ENCODE data around the gene SLC6A9. TPM values are rescaled to one million over a fixed set of nuclear protein-coding genes. Genes with fewer than 3 reads are reported as not detected.

Gene SLC6A9
- total RNA-seq, 3 donors from 2014 or later: 21.1 to 52.5 (median 38.1) TPM

DNA sequence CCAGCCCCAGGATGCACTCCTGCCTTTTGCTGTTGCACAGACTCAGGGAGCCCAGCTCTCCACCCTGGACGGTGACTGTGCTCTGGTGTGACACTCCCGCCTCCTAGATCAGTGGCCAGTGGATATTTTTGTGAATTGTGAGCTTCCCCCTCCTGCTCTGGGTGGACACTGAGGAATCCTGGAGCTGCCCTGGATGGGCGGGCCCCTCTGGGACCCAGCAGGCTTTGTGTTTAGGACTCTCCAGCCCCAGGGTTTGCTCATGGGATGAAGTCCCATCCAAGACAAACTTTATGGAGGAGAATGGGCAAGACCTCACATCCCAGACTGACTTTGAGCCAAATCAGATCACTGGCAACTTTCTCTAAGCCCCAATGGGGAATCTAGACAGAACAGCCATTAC lies 16.1 kb downstream of the SLC6A9 start:
- intact Hi-C loops (cut with DNase I, micrococcal nuclease): no loop called here
- Histone ChIP-seq H3K4me1 (ENCODE audit: low read depth) (peaks cover 32% of the 10 kb centered on the region), H3K36me3 (ENCODE audit: low read depth) (no peaks in the 10 kb centered on the region), H3K9me3 (no peaks in the 10 kb centered on the region), H3K4me3 (no peak overlapping the region)
- ATAC-seq: peak; percentile 36
- TF ChIP-seq, protein P1, sequence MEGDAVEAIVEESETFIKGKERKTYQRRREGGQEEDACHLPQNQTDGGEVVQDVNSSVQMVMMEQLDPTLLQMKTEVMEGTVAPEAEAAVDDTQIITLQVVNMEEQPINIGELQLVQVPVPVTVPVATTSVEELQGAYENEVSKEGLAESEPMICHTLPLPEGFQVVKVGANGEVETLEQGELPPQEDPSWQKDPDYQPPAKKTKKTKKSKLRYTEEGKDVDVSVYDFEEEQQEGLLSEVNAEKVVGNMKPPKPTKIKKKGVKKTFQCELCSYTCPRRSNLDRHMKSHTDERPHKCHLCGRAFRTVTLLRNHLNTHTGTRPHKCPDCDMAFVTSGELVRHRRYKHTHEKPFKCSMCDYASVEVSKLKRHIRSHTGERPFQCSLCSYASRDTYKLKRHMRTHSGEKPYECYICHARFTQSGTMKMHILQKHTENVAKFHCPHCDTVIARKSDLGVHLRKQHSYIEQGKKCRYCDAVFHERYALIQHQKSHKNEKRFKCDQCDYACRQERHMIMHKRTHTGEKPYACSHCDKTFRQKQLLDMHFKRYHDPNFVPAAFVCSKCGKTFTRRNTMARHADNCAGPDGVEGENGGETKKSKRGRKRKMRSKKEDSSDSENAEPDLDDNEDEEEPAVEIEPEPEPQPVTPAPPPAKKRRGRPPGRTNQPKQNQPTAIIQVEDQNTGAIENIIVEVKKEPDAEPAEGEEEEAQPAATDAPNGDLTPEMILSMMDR (IDR thresholded peaks at IDR 0.05): no peak
- peak in 1 of 3 donors; percentile 36 for DNase-seq

DNA sequence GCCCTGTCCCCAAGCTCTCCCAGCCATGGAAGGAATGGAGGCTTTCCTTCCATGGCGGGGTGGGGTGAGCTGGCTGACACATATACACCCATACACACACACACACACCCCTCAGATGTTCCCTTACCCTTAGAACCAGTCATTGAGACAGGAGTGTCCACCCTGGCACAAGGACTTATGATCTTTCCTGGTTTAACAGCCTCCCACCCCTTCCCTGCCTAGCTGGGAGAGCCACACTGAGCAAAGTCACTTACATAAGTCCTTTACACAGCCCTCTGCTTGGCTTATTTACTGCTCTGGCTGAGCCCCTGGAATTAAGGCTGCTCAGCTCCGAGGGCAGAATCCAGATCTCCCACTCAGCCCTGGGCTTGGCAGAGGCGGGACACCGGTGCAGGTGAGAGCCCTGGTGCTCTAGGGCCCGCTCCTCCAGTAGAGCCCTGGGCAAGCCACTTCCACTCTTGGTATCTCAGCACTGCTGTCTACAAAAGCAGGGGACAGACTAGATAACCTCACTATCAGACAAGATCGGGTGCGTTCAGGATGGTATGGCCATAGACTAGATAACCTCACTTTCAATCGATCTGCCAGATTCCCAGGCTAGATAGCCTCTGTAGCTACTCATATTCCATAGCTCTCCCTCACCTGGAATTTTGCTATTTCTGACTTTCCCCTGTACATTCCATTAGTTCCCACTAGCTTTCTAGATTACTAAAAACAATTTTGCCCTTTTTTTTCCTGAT lies 16.7 kb downstream of the SLC6A9 start:
- intact Hi-C loops (cut with DNase I, micrococcal nuclease): no loop called here
- no peaks in the 10 kb centered on the region for H3K9me3 ChIP-seq
- ATAC-seq: peak; percentile 88
- no peak overlapping the region for H3K4me3 ChIP-seq
- no peaks in the 10 kb centered on the region for H3K36me3 ChIP-seq (ENCODE audit: low read depth)
- peak in 1 of 3 donors; percentile 63 for DNase-seq
- peaks cover 32% of the 10 kb centered on the region for H3K4me1 ChIP-seq (ENCODE audit: low read depth)
- TF ChIP-seq, protein P1 (IDR thresholded peaks at IDR 0.05): no peak

DNA sequence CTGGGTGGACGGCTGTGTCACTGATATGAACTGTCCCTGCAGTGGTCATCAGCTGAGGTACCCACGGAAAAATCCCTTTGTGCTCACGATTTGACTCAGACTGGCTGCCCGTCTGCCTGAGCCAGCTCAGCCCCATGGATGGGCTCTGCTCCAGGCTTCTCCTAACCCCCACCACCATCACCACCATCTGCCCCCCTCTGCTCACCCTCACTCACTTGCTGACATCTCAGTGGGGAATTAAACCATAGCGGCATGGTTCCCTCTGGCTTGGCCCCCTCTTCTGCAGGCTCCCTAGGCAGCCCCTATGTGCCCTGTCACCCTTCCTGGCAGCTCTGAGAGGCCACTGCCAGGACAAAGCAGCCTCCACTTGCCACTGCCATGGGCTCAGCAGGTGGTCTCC lies 17.3 kb downstream of the SLC6A9 start:
- Histone ChIP-seq H3K36me3 (ENCODE audit: low read depth) (no peaks in the 10 kb centered on the region), H3K4me3 (no peak overlapping the region), H3K9me3 (no peaks in the 10 kb centered on the region), H3K4me1 (ENCODE audit: low read depth) (peaks cover 32% of the 10 kb centered on the region)
- TF ChIP-seq, protein P1 (IDR thresholded peaks at IDR 0.05): no peak
- ATAC-seq: no peak
- peak in 1 of 3 donors; percentile 47 for DNase-seq
- intact Hi-C loops (cut with DNase I, micrococcal nuclease): no loop called here

DNA sequence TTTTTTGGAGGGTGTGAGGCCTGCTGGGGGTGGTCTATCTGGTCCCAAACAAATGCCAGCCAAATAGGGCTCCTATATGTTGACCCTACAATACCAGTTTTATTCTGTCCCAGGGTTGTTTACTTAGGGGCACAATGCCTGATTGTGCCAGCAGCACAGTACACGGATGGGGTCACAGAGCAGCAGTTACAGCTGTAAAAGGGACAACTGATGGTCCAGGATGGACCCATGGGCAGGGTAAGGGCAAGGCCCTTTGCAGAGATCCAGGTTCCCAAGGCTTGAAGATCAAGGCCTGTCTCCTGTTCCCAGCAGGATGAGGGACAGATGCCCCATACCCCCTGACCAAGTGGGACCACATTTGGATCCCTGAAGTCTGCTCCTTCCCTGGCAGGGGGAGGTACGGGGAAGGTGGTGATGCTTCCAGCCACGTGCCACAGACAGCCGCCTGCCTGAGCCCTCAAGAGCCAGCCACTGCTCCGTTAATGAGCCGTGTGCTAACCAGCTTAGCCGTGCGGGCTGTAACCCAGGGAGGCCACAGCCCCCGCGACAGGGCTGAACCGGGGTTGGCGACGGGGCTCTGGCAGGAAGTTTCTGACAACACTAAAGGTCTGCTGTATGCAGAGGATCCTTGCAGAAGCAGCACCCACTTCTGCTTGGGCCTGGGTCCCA lies 18.2 kb downstream of the SLC6A9 start:
- TF ChIP-seq, protein P1 (IDR thresholded peaks at IDR 0.05): no peak
- Histone ChIP-seq H3K4me3 (no peak overlapping the region), H3K4me1 (ENCODE audit: low read depth) (peaks cover 32% of the 10 kb centered on the region), H3K9me3 (no peaks in the 10 kb centered on the region), H3K36me3 (ENCODE audit: low read depth) (no peaks in the 10 kb centered on the region)
- no peak for ATAC-seq
- DNase-seq: peak in 1 of 3 donors; percentile 28
- intact Hi-C loops (cut with DNase I, micrococcal nuclease): no loop called here

DNA sequence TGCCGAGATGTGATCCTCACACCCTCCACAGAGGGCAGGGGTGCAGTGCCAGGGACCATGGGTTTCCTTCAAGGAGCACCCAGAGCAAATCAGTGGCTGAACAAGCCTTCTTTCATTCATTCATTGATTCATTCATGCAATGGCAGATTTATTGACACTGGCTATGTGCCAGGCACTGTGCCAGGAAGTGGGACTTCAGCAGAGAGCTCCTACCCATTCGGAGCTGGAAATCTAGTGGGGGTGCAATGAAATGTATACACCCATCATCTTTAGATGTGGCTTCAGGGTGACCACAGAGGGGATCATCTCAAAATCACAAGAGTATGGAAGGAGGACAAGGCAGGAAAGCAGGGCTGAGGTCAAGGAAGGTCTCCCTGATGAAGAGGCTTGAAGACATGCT lies 18.9 kb downstream of the SLC6A9 start:
- ATAC-seq (peak; percentile 2), DNase-seq (peak in 1 of 3 donors; percentile 62)
- Histone ChIP-seq H3K9me3 (no peaks in the 10 kb centered on the region), H3K36me3 (ENCODE audit: low read depth) (no peaks in the 10 kb centered on the region), H3K4me1 (ENCODE audit: low read depth) (peaks cover 32% of the 10 kb centered on the region), H3K4me3 (no peak overlapping the region)
- intact Hi-C loops (cut with DNase I, micrococcal nuclease): no loop called here
- TF ChIP-seq, protein P1 (IDR thresholded peaks at IDR 0.05): no peak
